NCI-H1417 treated with DMSO at 0.1 percent for 48 hours (cell line): ENCODE measurements around the gene UBFD1.
"Not testable (repeated sequence)": the region's sequence is repeated elsewhere in the genome, so short reads cannot be mapped to it uniquely, and the experiment has no call there.

Experiments used
- DNase-seq: peaks from one replicate; lab custom pipeline; 2025; lab: John Stamatoyannopoulos, UW

Gene UBFD1

GRCh38 chr16:23527961-23528643 lies 29.4 kb upstream of the UBFD1 start:
- DNase-seq = no peak

DNA sequence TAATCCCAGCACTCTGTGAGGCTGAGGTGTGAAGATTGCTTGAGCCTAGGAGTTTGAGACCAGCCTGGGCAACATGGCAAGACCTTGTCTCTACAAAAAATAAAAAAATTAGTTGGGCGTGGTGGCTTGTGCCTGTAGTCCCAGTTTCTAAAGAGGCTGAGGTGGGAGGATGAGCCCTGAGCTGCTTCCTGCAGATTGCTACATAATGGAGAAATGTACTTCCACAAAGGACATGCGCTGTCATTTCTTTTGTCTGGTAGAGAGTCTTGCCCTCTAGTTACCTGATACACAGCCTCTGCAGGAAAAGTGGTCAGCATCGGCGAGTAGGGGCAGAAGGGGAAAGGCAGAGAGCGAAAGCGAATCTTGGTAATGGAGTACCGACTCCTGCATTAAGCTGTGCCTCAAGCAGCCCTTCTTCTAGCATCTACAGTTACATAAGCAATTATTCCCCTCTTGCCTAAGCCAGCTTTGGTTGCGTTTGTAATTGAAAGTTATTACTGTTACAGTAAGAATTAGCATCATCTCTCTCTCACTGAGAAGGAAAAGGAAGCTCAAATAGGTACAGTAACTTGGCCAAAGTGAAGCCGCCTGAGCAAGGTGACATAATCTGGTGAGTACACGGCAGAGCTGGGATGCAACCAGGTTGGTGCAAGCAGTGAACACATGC lies 28.8 kb upstream of the UBFD1 start:
- DNase-seq = no peak

GRCh38 chr16:23530062-23530461 lies 27.5 kb upstream of the UBFD1 start:
- no peak for DNase-seq

DNA sequence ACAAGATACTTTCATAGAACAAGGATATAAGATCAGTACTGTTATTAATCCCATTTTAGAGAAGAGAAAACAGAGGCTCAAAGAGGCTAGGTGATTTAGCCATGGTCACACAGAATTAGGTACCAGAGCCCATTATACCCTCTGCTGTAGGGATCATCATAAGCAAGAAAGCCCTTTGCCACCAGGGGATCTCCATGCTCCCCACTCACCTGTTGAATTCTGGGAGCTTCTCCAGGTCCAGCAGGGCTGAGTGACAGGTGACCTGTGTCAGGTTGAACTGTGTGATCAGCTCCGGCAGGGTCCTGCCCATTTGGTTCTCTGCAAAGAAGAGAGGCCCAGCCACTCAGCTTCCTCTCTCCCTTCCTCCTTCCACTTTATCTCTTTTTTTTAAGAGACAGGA lies 25.1 kb upstream of the UBFD1 start:
- DNase-seq = no peak

GRCh38 chr16:23534868-23535860 lies 22.4 kb upstream of the UBFD1 start:
- DNase-seq = no peak

- DNase-seq = no peak
Observed at GRCh38 chr16:23535901-23536300, 21.6 kb upstream of the UBFD1 start.

- DNase-seq = no peak
Observed at GRCh38 chr16:23537390-23537789, 20.1 kb upstream of the UBFD1 start.

DNA sequence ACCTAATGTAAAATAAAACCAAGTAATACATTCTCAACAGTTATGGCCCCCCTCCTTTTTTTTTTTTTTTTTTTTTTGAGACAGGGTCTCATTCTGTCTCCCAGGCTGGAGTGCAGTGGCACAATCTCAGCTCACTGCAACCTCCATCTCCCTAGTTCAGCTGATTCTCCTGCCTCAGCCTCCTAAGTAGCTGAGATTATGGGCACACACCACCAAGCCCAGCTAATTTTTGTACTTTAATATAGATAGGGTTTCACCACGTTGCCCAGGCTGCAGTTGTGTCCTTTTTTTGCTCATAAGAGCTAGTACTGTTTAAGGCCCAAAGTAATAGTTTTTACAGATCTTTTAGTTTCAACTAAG lies 18.6 kb upstream of the UBFD1 start:
- no peak for DNase-seq

GRCh38 chr16:23539984-23540816 lies 17.3 kb upstream of the UBFD1 start:
- DNase-seq = no peak

DNA sequence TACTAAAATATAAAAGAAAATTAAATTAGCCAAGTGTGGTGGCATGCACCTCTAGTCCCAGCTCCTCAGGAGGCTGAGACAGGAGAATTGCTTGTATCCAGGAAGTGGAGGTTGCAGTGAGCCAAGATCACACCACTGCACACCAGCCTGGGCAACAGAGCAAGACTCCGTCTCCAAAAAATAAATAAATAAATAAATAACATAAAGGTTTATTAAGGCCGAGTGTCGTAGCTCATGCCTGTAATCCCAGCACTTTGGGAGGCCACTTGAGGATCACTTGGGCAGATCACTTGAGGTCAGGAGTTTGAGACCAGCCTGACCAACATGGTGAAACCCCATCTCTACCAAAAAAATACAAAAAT lies 16.7 kb upstream of the UBFD1 start:
- DNase-seq = not testable (repeated sequence)

DNA sequence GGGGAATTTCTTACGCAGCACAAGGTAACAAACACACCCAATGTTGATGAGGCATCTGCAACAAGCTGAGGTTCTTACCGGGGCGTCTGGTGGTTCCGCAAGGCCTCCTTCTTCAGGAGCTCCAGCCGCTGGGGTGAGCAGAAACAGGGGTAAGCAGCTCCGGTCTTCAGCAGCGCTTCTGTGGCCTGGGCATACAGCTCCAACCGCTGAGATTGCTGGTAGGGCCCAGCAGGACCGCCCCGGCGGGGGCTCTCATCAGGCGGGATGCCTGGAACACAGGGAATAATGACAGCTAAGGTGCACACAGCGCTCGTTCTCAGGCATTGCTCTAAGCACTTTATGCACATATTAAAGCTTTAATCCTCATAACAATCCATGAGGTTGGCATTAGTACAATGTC lies 13.1 kb upstream of the UBFD1 start:
- no peak for DNase-seq

DNA sequence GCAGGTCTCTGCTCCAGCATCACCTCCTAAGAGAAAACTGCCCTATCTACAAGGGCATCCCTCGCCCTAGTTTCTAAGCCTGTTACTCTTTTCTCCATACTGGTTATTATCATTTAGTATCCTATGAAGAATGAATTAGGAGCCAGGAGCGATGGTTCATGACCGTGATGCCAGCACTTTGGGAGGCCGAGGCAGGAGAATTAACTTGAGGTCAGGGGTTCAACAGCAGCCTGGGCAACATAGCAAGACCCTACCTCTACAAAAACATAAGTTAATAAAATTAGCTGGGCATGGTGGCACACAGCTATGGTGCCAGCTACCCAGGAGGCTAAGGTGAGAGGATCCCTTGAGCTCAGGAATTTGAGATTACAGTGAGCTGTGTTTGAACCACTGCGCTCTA lies 7.6 kb upstream of the UBFD1 start:
- DNase-seq = no peak

- no peak for DNase-seq
Observed at GRCh38 chr16:23552161-23552560, 5.4 kb upstream of the UBFD1 start.

DNA sequence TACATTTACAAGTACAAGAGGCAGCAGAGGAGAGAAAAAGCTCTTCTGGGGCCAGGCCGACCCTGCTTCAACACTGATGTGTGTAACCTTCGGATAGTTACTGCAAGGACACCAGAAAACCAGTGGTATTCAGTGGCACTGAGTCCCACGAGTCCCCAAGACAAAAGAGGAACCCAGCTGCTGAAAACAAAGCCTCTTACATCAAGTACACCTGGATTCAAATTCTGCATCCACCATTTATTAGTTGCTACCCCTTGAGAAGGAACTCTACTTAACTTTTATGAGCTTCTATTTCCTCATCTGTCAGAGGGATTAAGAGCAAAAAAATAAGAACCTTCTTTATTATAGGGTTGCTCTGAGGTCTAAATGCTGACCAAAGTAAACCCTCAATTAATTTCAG lies 3.0 kb upstream of the UBFD1 start:
- no peak for DNase-seq

- DNase-seq = no peak
Observed at GRCh38 chr16:23557779-23558702, 514 bp downstream of the UBFD1 start.

GRCh38 chr16:23561586-23561985 lies 4.1 kb downstream of the UBFD1 start:
- no peak for DNase-seq

DNA sequence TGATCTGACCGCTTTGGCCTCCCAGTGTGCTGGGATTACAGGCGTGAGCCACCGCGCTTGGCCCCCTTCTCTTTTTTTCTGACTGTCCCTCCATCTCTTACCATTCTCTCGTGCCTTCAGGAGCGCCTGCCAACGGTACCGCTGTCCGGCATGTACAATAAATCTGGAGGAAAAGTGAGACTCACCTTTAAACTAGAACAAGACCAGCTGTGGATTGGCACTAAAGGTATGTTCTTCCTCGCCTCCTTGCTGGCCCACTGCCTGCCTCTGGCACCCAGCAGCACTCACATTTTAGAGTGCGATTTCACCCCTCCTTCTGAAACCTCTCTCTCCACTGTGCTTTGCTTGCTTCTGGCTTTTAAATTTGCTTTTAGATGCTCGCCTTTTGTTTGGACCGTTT lies 5.0 kb downstream of the UBFD1 start:
- DNase-seq = no peak

DNA sequence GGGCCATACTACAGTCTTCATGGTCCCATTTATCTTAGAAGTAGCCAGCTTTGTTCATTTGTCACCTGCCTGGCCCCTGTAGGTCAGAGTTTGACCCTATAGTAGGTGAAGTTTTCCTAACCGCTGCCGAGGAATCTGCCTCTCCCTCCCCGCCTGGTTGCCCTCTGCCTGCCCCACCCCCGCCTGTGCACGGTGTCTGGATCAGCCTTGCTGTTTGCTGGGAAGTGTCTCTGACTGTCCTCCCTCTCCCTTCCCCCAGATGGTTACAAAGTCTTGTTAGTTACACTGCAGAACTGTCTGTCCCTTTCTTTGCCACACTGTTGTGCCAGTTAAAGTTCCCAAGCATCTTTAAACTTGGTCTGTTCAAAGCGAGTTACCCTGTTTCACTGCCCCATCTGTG lies 5.7 kb downstream of the UBFD1 start:
- no peak for DNase-seq

- DNase-seq = no peak
Observed at GRCh38 chr16:23564575-23565363, 7.2 kb downstream of the UBFD1 start.

- DNase-seq = no peak
Observed at GRCh38 chr16:23566724-23567123, 9.2 kb downstream of the UBFD1 start.
